Measurements from ENCODE around the gene ADRB2.

- no peak for TF ChIP-seq POLR2AphosphoS5 (IDR thresholded peaks at IDR 0.05; ENCODE audit: low read depth, low read length)
- TF ChIP-seq CTCF (IDR thresholded peaks at IDR 0.05), result no peak
These were observed 30.0 kb downstream of the ADRB2 start for GRCh38 chr5:148856424-148856823.

Measured in Panc1 (cell line).